HEK293T (cell line): ENCODE measurements around the gene TEAD1.

Experiments used
- ARNT ChIP-seq: fragments of 450-650 bp; IDR thresholded peaks from 2 replicates; pipeline ENCODE4 v1.6.1; 2017; ENCODE audit warnings: mild to moderate bottlenecking
- ELF4 ChIP-seq: fragments of 450-650 bp; IDR thresholded peaks from 2 replicates; pipeline ENCODE4 v1.6.1; 2017; ENCODE audit warnings: antibody characterized with exemption
- HDGF ChIP-seq: fragments of 450-650 bp; IDR thresholded peaks from 2 replicates; pipeline ENCODE4 v1.6.1; 2017; ENCODE audit warnings: antibody characterized with exemption, borderline replicate concordance
- PKNOX1 ChIP-seq: fragments of 450-650 bp; IDR thresholded peaks from 2 replicates; pipeline ENCODE4 v1.6.1; 2016
- SUZ12 ChIP-seq: fragments of 450-650 bp; IDR thresholded peaks from 2 replicates; pipeline ENCODE4 v1.6.1; 2016; ENCODE audit warnings: mild to moderate bottlenecking

GRCh38 chr11:12793065-12793464 is 118.8 kb downstream of the TEAD1 start:
- TF ChIP-seq ELF4 (no peak), HDGF (no peak), PKNOX1 (no peak), ARNT (no peak), SUZ12 (no peak)
